Mucosa of descending colon (tissue), 3 donors: ENCODE data around the gene CLDN24. TPM values are rescaled to one million over a fixed set of nuclear protein-coding genes. Genes with fewer than 3 reads are reported as not detected.

Experiments used
- ATAC-seq: fragments of 200-7000 bp; cut with Tn5 transposase; one replicate; pipeline ENCODE4 v1.9.1; 2020; ENCODE audit warnings: mild to moderate bottlenecking, moderate library complexity
- DNase-seq, 3 donors: peaks; one replicate each; pipeline ENCODE4 v3.0.0-alpha.2; 2020
- H3K36me3 ChIP-seq: fragments of 200-600 bp; one replicate; pipeline ENCODE4 v1.8.0; 2021; ENCODE audit warnings: low read depth, mild to moderate bottlenecking
- H3K4me1 ChIP-seq: fragments of 200-600 bp; one replicate; pipeline ENCODE4 v1.8.0; 2021; ENCODE audit warnings: low read depth, mild to moderate bottlenecking
- H3K4me3 ChIP-seq: fragments of 200-600 bp; one replicate; pipeline ENCODE4 v1.8.0; 2021; ENCODE audit warnings: mild to moderate bottlenecking
- H3K9me3 ChIP-seq: fragments of 200-600 bp; one replicate; pipeline ENCODE4 v1.8.0; 2021; ENCODE audit warnings: mild to moderate bottlenecking
- CTCF ChIP-seq: fragments of 200-600 bp; IDR thresholded peaks from one replicate; pipeline ENCODE4 v1.8.0; 2022; ENCODE audit warnings: antibody characterized with exemption, mild to moderate bottlenecking
- intact Hi-C, 2 donors: fragments of 100-400 bp; cut with DNase I in 1 of 2; cut with micrococcal nuclease in 1 of 2; formaldehyde crosslinking; loops; one replicate each; pipeline versions ENCODE4 v1.11.0 to v1.11.1; 2022; cut with DNase I, micrococcal nuclease
- total RNA-seq, 3 donors: library from RNA; stranded (reverse); fragmentation: NEBNext Ultra II Directional in 2 of 3; extraction: Animal tissue kit (Norgen Biotek cat#: 25700) in 2 of 3; gene quantifications; one replicate each; pipeline versions ENCODE4 v1.2.1 to v1.2.4, GENCODE V29; 2021 to 2023
- donor health status: DM: no; HTN: no; CAD: no; lungs with moderate emphysema.
- donor health status: DM: no; HTN: no; CAD: no.
- donor health status: DM: no; HTN: yes; CAD: no.

CLDN24 gene
- total RNA-seq, 3 donors from 2014 or later: not detected

- H3K4me1 ChIP-seq: no peaks in the 10 kb centered on the region
- TF ChIP-seq CTCF: no peak
- no peaks in the 10 kb centered on the region for H3K36me3 ChIP-seq
- ATAC-seq (no peak), DNase-seq (no peak)
- H3K4me3 ChIP-seq: no peak overlapping the region
- intact Hi-C loops: no loop called here
- no peaks in the 10 kb centered on the region for H3K9me3 ChIP-seq
Measured at GRCh38 chr4:183350317-183351071, 28.3 kb upstream of the CLDN24 start.

GRCh38 chr4:183349673-183350072, 27.4 kb upstream of the CLDN24 start:
- intact Hi-C loops: no loop called here
- Histone ChIP-seq H3K36me3 (no peaks in the 10 kb centered on the region), H3K9me3 (no peaks in the 10 kb centered on the region), H3K4me3 (no peak overlapping the region), H3K4me1 (no peaks in the 10 kb centered on the region)
- DNase-seq (no peak), ATAC-seq (no peak)
- no peak for TF ChIP-seq CTCF

DNA sequence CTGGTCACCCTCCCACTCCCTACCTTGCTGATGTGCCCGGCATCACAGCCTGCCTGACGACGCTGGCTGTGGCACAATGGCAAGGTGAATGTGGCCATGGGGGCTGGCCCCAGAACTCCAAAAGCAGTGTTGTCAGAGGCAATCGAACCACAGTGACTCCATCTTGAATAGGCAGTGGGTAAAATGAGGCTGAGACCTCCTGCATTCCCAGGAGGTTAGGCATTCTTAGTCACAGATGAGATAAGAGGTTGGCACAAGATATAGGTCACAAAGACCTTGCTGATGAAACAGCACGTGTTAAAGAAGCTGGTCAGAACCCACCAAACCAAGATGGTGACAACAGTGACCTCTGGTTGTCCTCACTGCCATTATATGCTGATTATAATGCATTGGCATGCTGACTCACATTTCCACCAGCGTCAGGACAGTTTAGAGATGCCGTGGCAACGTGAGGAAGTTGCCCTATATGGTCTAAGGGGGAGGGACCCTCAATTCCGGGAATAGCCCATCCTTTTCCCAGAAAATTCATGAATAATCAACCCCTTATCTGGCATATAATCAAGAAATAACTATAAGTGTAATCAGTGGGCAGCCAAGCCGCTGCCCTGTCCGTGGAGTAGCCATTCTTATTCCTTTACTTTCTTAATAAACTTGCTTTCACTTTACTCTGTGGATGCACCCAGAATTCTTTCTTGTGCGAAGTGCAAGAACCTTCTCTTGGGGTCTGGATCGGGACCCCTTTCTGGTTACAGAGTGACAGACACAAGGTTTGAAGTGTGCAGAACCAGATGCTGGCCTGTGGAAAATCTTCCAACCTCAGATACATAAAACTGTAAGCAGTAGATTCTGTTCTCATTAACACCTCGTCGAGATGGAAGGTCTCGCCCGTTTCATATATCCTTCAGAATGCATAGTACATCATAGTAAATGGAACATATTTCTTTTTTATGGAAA, 26.8 kb upstream of the CLDN24 start:
- DNase-seq (no peak), ATAC-seq (peak; percentile 32)
- H3K9me3 ChIP-seq: no peaks in the 10 kb centered on the region
- H3K4me1 ChIP-seq: no peaks in the 10 kb centered on the region
- H3K36me3 ChIP-seq: no peaks in the 10 kb centered on the region
- no peak overlapping the region for H3K4me3 ChIP-seq
- no peak for TF ChIP-seq CTCF
- intact Hi-C loops: no loop called here

DNA sequence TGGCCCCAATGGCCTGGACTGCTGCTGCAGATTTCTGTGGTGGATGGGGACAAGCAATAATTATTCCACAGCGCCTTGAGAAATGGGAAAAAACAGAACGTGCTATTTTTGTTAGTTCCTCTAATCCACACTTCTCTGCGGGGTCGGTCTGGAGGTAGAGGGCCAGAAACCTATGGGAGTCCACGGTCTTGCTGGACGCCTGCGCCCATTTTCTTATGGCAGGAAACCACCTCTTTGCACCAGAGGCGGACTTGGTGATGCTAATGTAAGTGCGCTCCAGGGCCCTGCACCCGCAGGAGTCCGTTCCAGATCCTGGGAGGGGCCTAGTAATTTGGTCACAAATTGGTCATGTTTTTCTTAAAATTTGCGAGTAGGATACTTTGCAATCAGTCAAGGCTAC, 25.9 kb upstream of the CLDN24 start:
- H3K4me3 ChIP-seq: no peak overlapping the region
- intact Hi-C loops: no loop called here
- H3K36me3 ChIP-seq: no peaks in the 10 kb centered on the region
- no peaks in the 10 kb centered on the region for H3K9me3 ChIP-seq
- DNase-seq (no peak), ATAC-seq (no peak)
- no peak for TF ChIP-seq CTCF
- H3K4me1 ChIP-seq: peaks cover 2% of the 10 kb centered on the region

- no peak for DNase-seq
- Histone ChIP-seq H3K9me3 (no peaks in the 10 kb centered on the region), H3K4me3 (no peak overlapping the region), H3K36me3 (no peaks in the 10 kb centered on the region), H3K4me1 (peaks cover 5% of the 10 kb centered on the region)
- ATAC-seq: no peak
- no peak for TF ChIP-seq CTCF
- intact Hi-C loops: no loop called here
Measured at GRCh38 chr4:183347566-183347965, 25.3 kb upstream of the CLDN24 start.
